Measurements from ENCODE around the gene WRAP73.

WRAP73 gene

GRCh38 chr1:3681231-3681897 lies 31.5 kb upstream of the WRAP73 start:
- no peak for DNase-seq

- DNase-seq = no peak
These were observed 30.8 kb upstream of the WRAP73 start for GRCh38 chr1:3680488-3681230.

- DNase-seq = no peak
These were observed 30.0 kb upstream of the WRAP73 start for GRCh38 chr1:3679799-3680453.

- no peak for DNase-seq
These were observed 29.2 kb upstream of the WRAP73 start for GRCh38 chr1:3679098-3679555.

GRCh38 chr1:3678361-3679097 lies 28.6 kb upstream of the WRAP73 start:
- no peak for DNase-seq

GRCh38 chr1:3677484-3677883 lies 27.6 kb upstream of the WRAP73 start:
- no peak for DNase-seq

- no peak for DNase-seq
These were observed 26.9 kb upstream of the WRAP73 start for GRCh38 chr1:3676581-3677470.

- DNase-seq = no peak
These were observed 25.5 kb upstream of the WRAP73 start for GRCh38 chr1:3675436-3675835.

GRCh38 chr1:3674100-3675094 lies 24.5 kb upstream of the WRAP73 start:
- DNase-seq = no peak

- no peak for DNase-seq
These were observed 23.6 kb upstream of the WRAP73 start for GRCh38 chr1:3673381-3674099.

- DNase-seq = no peak
These were observed 23.1 kb upstream of the WRAP73 start for GRCh38 chr1:3672971-3673361.

- DNase-seq = no peak
These were observed 22.5 kb upstream of the WRAP73 start for GRCh38 chr1:3672231-3672970.

- no peak for DNase-seq
These were observed 21.7 kb upstream of the WRAP73 start for GRCh38 chr1:3671371-3672180.

GRCh38 chr1:3670823-3671265 lies 20.9 kb upstream of the WRAP73 start:
- no peak for DNase-seq

GRCh38 chr1:3669971-3670431 lies 20.1 kb upstream of the WRAP73 start:
- no peak for DNase-seq

- no peak for DNase-seq
These were observed 19.5 kb upstream of the WRAP73 start for GRCh38 chr1:3669421-3669821.

- no peak for DNase-seq
These were observed 18.8 kb upstream of the WRAP73 start for GRCh38 chr1:3668585-3669300.

- no peak for DNase-seq
These were observed 18.2 kb upstream of the WRAP73 start for GRCh38 chr1:3668148-3668547.
